GM10266 (cell line): ENCODE measurements around the gene TMEM231.

Experiments used
- DNase-seq: peaks from one replicate; pipeline ENCODE4 v3.0.0; 2012; ENCODE audit errors: extremely low spot score
- TF ChIP-seq, protein P1 (sequence below): IDR thresholded peaks from 2 replicates; pipeline ENCODE4 v1.5.1; 2012; ENCODE audit warnings: mild to moderate bottlenecking, low read depth; ENCODE audit not compliant: control insufficient read depth, insufficient read depth; ENCODE audit errors: missing control alignments

TMEM231 gene

DNA sequence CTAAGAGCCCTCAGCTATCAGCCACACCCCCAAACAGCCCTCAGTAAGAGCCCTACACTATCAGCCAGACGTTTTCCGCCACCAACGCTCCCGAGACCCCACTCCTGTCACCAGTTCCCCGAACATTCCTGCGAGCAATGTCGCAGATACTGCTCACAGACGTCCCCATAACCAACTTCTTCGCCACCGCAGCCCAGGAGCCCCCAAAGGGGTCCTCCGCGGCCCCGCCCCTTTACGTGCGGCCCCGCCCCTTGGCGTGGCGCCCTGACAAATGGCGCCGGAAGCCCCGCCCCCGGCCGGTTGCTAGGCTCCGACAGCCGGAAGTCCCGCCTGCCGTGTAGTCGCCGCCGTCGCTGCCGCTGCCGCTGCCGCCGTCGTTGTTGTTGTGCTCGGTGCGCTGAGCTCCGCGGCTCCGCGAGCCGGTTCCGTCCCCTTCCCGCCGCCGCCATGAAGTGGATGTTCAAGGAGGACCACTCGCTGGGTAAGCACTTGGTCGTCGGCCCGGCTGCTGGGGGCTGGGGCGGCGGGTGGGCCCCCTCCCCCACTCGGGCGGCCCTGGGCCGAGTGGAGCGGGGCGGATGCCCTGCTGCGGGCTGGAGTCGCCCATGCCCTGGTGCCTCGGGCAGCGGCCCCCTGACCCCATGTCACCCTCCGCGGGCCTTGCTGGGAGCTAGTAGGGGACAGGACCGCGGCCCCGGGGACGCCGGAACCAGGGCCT is 10.1 kb upstream of the TMEM231 start, which contains the start of gene GABARAPL2:
GABARAPL2 (plus strand) TSS at position 340 of the 718 bp plus-strand sequence; CDS start at position 448, 108 bp downstream.
- DNase-seq: peak; percentile 92

GRCh38 chr16:75565640-75566039 is 9.6 kb upstream of the TMEM231 start:
- no peak for DNase-seq
- TF ChIP-seq, protein P1, sequence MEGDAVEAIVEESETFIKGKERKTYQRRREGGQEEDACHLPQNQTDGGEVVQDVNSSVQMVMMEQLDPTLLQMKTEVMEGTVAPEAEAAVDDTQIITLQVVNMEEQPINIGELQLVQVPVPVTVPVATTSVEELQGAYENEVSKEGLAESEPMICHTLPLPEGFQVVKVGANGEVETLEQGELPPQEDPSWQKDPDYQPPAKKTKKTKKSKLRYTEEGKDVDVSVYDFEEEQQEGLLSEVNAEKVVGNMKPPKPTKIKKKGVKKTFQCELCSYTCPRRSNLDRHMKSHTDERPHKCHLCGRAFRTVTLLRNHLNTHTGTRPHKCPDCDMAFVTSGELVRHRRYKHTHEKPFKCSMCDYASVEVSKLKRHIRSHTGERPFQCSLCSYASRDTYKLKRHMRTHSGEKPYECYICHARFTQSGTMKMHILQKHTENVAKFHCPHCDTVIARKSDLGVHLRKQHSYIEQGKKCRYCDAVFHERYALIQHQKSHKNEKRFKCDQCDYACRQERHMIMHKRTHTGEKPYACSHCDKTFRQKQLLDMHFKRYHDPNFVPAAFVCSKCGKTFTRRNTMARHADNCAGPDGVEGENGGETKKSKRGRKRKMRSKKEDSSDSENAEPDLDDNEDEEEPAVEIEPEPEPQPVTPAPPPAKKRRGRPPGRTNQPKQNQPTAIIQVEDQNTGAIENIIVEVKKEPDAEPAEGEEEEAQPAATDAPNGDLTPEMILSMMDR: no peak

More for the DNA sequence above, 10.1 kb upstream of the TMEM231 start, which contains the start of gene GABARAPL2:
- TF ChIP-seq, protein P1: no peak

- no peak for DNase-seq
- TF ChIP-seq, protein P1: no peak
Measured at GRCh38 chr16:75559564-75560372, 3.7 kb upstream of the TMEM231 start.

DNA sequence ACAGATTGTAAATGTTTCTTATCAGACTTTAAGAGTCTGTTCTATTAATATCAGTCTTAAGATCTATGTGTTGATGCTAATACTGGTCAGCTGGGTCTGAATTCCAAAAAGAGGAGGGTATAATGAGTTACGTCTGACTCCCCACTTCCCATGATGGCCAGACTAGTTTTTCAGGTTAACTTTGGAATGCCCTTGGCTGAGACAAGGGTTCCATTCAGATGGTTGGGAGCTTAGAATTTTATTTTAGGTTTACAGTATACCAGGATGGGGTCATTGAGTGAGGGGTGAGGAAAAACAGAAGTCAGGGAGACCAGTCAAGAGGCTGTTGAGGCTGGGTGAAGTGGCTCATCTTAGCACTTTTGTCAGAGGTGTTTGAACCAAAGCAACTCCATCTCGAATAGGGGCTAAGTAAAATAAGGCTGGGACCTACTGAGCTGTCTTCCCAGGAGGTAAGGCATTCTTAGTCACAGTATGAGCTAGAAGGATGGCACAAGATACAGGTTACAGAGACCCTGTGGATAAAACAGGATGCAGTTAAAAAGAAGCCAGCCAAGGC is 2.9 kb upstream of the TMEM231 start:
- TF ChIP-seq, protein P1: no peak
- DNase-seq: no peak

- TF ChIP-seq, protein P1: no peak
Measured at GRCh38 chr16:75556431-75556950, 439 bp upstream of the TMEM231 start.

DNA sequence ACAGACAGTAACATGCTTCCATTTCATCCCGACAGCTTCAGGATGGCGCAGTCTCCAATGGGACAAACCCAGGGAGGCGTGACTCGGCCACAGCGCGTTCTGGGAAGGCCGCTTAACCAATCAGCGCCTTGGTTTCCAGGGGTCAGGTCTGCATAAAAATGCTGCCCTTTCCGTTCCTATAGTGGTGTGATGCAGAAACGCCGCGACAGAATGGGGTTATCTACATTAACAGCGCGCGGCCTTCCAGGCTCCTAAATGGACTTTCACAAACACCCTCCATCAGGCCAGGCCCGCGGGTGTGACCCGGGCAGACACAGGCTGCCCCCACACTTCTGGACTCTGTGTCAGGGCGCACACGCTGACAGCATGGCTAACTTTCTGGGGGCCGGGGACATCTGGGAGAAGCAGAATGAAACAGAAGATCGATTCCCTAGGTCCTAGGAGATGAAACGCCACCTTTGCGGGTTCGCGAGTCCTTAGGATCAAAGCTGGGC is 792 bp downstream of the TMEM231 start:
- TF ChIP-seq, protein P1: no peak

More at GRCh38 chr16:75556431-75556950, 439 bp upstream of the TMEM231 start:
- DNase-seq: no peak

More for the DNA sequence above, 792 bp downstream of the TMEM231 start:
- DNase-seq: peak; percentile 78
